ENCODE measurements around the gene TTC39B.
"Not testable (repeated sequence)": the region's sequence is repeated elsewhere in the genome, so short reads cannot be mapped to it uniquely, and the experiment has no call there.

- TF ChIP-seq, protein P1, sequence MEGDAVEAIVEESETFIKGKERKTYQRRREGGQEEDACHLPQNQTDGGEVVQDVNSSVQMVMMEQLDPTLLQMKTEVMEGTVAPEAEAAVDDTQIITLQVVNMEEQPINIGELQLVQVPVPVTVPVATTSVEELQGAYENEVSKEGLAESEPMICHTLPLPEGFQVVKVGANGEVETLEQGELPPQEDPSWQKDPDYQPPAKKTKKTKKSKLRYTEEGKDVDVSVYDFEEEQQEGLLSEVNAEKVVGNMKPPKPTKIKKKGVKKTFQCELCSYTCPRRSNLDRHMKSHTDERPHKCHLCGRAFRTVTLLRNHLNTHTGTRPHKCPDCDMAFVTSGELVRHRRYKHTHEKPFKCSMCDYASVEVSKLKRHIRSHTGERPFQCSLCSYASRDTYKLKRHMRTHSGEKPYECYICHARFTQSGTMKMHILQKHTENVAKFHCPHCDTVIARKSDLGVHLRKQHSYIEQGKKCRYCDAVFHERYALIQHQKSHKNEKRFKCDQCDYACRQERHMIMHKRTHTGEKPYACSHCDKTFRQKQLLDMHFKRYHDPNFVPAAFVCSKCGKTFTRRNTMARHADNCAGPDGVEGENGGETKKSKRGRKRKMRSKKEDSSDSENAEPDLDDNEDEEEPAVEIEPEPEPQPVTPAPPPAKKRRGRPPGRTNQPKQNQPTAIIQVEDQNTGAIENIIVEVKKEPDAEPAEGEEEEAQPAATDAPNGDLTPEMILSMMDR (IDR thresholded peaks at IDR 0.05): not testable (repeated sequence)
- TF ChIP-seq EZH2phosphoT487, EZH2 (IDR thresholded peaks at IDR 0.05): not testable (repeated sequence)
These were observed 73.0 kb downstream of the TTC39B start for GRCh38 chr9:15233941-15234490.

Data from neural progenitor cell (in vitro differentiated cells).